H7 (cell line): ENCODE results near the gene SYMPK. TPM values are rescaled to one million over a fixed set of nuclear protein-coding genes. Genes with fewer than 3 reads are reported as not detected.

ENCODE experiments used
- DNase-seq: peaks from one replicate; pipeline ENCODE4 v3.0.0; 2012
- H3K27me3 ChIP-seq: 2 replicates; pipeline ENCODE4 v1.6.0; 2011; ENCODE audit warnings: mild to moderate bottlenecking, low read length; ENCODE audit not compliant: control insufficient read depth, insufficient read depth
- H3K36me3 ChIP-seq: replicated peaks from 2 replicates; pipeline ENCODE4 v1.5.1; 2011; ENCODE audit warnings: low read length; ENCODE audit not compliant: control insufficient read depth, insufficient read depth
- H3K4me3 ChIP-seq: 2 replicates; pipeline ENCODE4 v1.5.1; 2011; ENCODE audit warnings: low read depth, mild to moderate bottlenecking, control low read depth, low read length, moderate library complexity; ENCODE audit not compliant: insufficient read depth
- total RNA-seq: library from RNA; depleted of rRNA; stranded (reverse); fragments of >200 nt; shearing (Covaris generic); gene quantifications from 2 replicates; pipeline ENCODE4 v1.2.3, GENCODE V29; 2014

The SYMPK gene
- total RNA-seq, 1 experiment from 2014 or later: 70.3 TPM

DNA sequence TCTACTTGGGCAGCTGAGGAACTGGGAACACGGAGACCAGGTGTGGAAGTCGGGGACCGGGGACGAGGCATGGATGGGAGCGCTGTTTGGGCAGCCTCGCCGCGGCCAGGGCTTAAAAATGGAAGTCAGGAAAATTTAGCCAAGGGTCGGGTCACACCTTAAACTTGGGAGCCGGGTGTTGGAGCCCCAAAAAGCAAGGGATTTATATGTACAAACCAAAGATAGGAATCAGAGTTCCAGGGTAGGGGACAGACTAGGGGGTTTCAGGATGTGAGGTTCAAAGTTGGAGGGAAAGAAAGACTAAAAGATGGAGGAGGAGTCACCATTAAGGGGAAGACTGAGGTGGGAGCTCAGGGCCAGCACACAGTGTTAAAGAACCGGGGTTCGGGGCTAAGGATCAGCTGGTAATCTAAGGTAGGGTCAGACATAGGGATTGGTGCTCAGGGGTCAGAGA is 1.7 kb upstream of the SYMPK start:
- no peaks in the 10 kb centered on the region; the same call in 1 of the 2 replicates for H3K36me3 ChIP-seq
- peak overlapping the region; percentile 78 for H3K4me3 ChIP-seq
- no peak for DNase-seq
- no peaks in the 10 kb centered on the region; the same call in 1 of the 2 replicates for H3K27me3 ChIP-seq

DNA sequence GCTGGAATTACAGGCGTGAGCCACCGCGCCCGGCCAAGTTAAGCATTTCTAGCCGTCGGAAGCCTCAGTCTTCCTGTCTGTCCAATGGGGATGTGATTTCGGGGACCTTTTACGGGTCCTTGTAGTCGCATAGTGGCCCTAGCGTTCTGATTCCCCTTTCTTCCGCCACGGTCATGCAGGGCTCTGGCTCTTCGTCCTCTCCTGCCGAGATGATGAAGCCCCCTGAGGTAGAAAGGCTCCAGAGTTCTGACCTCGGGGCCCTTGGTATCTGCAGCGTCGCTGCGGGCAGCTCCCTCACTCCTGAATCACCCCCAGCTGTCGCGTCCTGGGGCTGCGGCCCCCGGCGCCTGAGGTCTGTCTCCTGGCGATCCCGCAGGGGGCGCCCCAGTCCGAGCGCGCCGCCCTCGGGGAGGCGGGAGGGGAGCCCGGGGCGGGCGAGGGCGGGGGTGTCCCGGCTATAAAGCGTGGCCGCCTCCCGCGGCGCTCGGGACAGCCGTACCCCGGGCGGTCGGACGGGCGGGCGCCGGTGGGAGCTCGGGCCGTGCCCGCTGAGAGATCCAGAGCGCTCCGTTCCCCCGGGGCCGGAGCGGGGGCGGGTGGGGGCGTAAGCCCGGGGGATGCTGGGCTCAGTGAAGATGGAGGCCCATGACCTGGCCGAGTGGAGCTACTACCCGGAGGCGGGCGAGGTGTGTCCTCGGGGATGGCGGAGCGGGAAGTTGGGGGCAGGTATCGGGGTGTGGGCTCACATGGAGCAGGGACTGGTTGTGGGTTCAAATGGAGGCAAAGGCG is 1.1 kb upstream of the SYMPK start, which contains the start of gene FOXA3:
Gene FOXA3 (plus strand): TSS at position 487 of the 789 bp plus-strand sequence. CDS start 131 bp downstream, at position 618.
- Histone ChIP-seq H3K36me3 (no peaks in the 10 kb centered on the region; the same call in 1 of the 2 replicates), H3K27me3 (no peaks in the 10 kb centered on the region; the same call in 1 of the 2 replicates), H3K4me3 (peak within 1 kb of the TSS; percentile 78)
- DNase-seq: peak; percentile 98

DNA sequence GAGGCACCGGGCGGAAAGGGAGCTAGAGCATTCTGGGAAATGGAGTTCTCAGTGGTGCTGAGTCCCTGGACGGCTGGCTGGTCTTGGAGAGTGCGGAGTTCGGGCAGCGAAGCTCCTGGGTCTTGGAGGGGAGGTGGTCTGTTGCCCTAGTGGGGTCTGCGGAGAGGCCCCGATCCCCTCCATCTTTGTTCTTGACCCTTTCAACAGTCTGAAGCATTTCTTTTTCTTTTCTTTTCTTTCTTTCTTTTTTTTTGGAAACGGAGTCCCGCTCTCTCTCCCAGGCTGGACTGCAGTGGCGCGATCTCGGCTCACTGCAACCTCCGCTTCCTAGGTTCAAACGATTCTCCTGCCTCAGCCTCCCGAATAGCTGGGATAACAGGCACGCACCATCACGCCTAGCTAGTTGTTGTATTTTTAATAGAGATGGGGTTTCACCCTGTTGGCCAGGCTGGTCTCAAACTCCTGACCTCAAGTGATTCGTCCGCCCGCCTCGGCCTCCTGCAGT is 440 bp upstream of the SYMPK start:
- Histone ChIP-seq H3K27me3 (no peaks in the 10 kb centered on the region; the same call in 1 of the 2 replicates), H3K4me3 (peak overlapping the region; percentile 78), H3K36me3 (peaks cover 1% of the 10 kb centered on the region)
- no peak for DNase-seq

DNA sequence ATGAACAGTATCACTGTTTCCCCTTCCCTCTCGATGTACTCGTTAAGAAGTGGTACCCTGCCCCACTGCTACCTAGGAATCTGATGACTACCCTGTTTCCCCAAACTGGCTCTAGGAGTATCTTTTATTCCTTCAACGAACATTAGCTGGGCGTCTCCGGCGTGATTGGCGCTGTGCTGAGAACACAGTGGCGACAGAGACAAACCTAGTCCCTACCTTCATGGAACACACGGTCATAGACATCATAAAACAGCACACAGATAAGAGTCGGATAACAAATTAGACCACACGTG is 730 bp downstream of the SYMPK start:
- no peak for DNase-seq
- no peaks in the 10 kb centered on the region; the same call in 1 of the 2 replicates for H3K27me3 ChIP-seq
- peaks cover 1% of the 10 kb centered on the region for H3K36me3 ChIP-seq
- peak overlapping the region; percentile 99 for H3K4me3 ChIP-seq

DNA sequence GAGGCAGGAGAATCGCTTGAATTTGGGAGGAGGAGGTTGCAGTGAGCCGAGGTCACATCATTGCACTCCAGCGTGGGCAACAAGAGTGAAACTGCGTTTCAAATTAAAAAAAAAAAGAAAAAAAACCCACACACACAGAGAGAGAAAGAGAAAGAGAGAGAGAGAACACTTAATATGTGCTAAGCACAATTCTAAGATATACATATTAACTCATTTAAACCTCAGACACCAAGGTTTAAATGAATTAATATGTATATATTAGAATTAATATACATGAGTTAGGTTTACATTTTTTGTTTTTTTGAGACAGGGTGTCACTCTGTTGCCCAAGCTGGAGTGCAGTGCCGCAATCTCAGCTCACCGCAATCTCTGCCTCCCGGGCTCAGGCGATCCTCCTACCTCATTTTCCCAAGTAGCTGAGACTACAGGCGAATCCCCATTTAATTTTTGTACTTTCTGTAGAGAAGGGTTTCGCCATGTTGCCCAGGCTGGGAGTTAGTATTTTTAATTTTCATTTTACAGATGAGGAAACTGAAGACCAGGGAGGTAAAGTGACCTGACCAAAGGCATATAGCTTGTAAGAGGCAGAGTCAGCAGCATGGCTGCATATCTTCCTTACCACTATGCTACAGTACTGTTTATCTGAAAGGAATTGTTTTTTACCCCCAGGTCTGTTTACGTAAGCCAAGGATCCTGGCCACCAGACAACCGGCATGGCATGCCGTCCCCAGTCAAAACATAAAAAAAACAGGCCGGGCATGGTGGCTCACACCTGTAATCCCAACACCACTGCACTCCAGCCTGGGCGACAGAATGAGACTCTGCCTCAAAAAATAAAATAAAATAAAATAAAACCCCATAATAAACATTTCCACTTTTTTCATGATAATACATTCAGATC is 2.3 kb downstream of the SYMPK start:
- DNase-seq: no peak
- Histone ChIP-seq H3K4me3 (no peak overlapping the region), H3K27me3 (no peaks in the 10 kb centered on the region; the same call in 1 of the 2 replicates), H3K36me3 (peaks cover 1% of the 10 kb centered on the region)

DNA sequence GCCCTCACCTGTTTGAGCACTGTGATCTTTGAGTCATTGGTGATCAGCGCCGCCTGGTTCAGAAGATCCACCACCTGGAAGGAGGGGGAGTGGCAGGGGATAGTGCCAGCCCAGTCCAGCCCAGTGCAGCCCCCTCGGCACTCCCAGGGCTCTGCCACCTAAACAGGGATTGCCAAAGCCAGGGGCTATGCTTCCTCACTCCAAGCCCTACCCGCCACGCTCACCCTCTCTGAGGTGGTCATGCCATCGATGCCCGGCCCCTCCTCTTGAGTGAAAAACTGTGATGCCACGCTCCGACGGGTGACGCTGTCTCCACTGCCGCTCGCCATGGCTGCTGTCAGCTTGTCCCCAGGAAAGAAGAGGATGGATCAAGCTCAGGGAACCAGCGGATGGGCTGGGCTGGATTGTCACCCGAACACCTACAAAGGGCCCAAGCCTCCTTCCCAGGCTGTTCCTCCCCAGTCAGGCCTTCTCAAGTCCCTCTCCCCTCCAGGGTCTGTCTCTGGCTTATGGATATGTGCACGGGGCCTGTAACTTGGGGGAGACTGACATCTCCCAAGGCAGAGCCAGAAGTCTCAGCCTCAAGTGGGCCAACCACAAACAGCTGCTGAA is 8.7 kb downstream of the SYMPK start:
- Histone ChIP-seq H3K4me3 (no peak overlapping the region), H3K27me3 (no peaks in the 10 kb centered on the region), H3K36me3 (peaks cover 35% of the 10 kb centered on the region)
- DNase-seq: peak; percentile 22

DNA sequence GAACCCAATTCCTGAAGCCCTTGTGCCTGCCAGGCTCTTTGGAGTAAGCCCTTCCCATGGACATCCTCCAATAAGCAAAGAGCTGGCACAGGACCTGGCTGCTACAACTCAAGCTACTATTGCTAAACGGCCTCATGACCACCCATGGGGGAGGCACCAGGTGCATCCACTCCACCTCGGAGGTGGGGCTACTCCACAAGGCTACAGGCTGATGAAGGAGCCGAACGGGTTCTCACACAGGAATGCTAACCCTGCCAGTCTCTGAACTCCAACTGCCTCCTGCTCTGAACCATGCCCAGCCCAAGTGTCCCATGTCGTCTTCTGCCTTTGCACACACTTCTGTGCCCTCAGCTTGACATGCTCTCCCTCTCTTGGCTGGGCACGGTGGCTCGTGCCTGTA is 10.0 kb downstream of the SYMPK start:
- Histone ChIP-seq H3K36me3 (peaks cover 43% of the 10 kb centered on the region), H3K27me3 (no peaks in the 10 kb centered on the region), H3K4me3 (no peak overlapping the region)
- DNase-seq: peak; percentile 22

DNA sequence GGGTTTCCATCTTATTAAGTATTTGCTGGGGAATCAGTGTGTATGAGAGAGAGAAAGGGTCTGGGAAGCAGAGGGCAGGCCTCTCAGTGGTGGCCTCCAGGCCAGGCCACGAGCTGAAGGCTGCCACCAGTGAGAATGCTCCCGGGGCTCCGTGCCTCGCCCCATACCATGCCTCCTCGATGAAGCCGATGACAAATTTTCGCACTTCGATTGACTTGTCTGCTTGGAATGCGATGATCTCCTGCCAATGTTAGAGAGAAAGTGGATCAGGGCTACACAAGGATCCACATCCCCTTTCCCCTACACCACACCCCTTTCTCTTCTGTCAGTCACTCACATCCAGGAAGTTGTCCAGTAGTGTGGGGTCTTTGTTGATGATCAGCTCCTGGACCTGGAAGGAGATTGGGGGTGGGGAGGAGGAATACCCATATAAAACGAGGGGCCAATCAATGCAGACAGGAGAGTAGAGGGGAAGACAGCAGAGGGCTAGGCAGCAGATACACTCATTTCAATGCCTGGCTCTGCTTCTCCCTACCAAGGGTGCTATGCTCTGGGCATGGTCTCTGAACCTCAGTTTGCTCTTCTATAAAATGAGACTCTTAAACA is 10.7 kb downstream of the SYMPK start:
- DNase-seq: peak; percentile 19
- peaks cover 50% of the 10 kb centered on the region for H3K36me3 ChIP-seq
- H3K27me3 ChIP-seq: no peaks in the 10 kb centered on the region
- H3K4me3 ChIP-seq: no peak overlapping the region

DNA sequence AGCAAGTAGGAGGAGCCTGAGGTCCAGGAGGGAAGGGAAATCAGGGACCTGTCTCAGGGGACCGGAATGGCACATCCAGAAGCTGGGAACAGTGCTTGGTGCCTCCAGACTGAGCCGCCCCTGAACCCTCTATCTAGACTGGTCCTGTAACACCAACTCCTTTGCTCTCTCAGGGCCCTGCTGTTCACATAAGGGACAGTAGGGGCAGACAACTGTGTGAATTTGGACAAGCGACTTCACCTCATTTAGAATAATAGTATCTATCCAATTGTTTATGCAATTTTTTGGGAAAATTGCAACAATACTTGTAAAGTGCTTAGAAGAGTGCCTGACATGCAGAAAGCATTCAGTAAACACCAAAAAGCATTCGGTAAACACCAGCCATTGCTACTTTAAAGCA is 14.0 kb downstream of the SYMPK start:
- H3K36me3 ChIP-seq: peaks cover 56% of the 10 kb centered on the region
- no peak overlapping the region for H3K4me3 ChIP-seq
- peak; percentile 65 for DNase-seq
- H3K27me3 ChIP-seq: no peaks in the 10 kb centered on the region

DNA sequence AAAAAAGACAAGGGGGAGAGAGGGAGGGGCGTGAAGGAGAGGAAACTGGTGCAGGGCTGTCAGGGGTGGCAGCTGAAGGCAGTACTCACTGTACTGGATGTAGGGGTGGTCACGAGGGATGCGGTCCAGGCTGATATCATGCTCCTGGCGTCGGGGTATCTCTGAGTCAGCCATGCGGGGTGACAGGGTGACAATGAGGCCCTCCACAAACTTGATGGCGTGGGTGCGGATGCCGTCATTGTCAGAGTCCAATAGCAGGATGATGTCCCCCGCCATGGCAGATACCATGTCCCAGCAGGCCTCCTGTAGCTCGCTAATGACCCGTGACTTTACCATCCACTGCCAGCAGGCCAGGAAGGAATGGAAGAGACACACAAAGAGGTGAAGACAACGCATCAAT is 15.3 kb downstream of the SYMPK start:
- peaks cover 58% of the 10 kb centered on the region for H3K36me3 ChIP-seq
- no peaks in the 10 kb centered on the region for H3K27me3 ChIP-seq
- H3K4me3 ChIP-seq: no peak overlapping the region
- DNase-seq: peak; percentile 9

DNA sequence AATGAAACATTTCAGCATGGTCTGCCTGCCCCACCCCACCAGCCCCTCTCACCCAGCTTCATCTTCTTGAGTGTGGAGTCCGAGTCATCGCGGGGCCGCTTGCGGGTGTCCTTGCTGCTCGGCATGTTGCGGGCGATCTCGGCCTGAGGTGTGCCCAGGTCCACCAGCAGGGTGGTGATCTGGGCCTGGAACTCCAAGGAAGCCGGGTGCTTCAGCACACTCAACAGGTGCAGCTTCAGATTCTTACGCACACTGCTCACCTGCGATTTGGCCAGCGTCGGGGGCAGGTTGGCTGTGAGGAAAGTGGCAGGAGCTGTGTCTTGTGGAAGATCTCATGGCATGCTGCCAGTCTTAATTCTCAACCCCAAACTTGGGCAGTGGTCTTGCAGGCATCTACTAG is 20.7 kb downstream of the SYMPK start:
- no peak for DNase-seq
- Histone ChIP-seq H3K4me3 (no peak overlapping the region), H3K27me3 (no peaks in the 10 kb centered on the region), H3K36me3 (peaks cover 41% of the 10 kb centered on the region)

DNA sequence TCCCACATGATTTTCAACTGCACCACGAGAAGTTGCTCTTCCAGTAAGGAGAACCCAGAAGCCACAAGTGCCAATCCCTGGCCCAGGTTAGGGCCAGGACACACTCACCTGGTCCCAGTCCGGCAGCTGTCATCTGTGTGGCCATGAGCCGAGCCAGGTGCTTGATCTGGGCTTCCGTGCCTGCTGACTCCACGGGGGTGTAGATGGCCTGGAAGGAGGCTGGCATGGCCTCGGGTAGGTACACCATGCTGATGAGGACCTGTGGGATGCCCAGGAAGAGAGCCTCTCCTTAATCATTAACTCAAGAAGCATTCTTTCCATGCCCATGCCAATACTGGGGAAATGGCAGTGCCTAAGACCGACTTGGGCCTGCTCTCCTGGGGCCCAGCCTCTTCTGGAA is 28.0 kb downstream of the SYMPK start:
- Histone ChIP-seq H3K27me3 (no peaks in the 10 kb centered on the region), H3K36me3 (peaks cover 42% of the 10 kb centered on the region), H3K4me3 (no peak overlapping the region)
- DNase-seq: no peak

DNA sequence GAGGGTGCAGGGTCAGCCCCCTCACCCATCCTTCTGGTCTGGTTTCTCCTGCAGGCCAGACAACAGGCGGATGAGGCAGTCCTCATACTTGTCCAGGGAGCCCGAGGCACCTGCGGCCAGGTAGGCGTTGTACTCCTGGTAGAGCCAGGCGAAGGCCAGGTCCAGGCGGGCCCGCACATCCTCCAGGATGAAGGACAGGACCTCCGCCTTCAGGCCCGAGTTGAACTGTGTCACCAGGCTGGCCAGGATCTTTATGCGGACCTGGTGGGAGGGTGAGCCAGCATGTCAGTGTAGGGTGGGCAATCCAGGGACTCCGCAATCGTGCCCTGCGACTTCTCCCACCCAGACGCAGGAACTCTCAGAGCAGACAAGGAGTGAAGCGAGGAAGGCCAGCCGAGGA is 34.0 kb downstream of the SYMPK start:
- no peaks in the 10 kb centered on the region for H3K27me3 ChIP-seq
- peaks cover 58% of the 10 kb centered on the region for H3K36me3 ChIP-seq
- H3K4me3 ChIP-seq: no peak overlapping the region
- no peak for DNase-seq

DNA sequence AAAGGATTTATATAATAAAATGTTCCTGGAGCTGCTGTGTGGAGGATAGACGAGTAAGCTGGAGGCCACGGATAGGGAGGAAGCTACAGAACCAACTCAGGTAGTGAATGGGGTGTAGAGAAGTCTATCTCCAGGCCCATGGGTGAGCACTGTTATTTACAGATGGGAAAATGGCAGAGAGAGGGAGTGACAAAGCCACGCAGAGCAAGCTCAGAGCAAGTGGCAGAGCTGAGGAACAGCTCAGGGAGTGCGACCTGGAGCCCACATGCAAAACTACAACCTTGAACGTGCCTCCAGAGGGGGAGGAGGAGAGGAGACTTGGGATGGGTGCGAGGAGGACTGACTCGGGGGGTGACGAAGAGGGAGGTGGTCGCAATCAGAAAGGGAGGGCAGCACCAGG is 34.4 kb downstream of the SYMPK start:
- Histone ChIP-seq H3K27me3 (no peaks in the 10 kb centered on the region), H3K36me3 (peaks cover 57% of the 10 kb centered on the region), H3K4me3 (no peak overlapping the region)
- no peak for DNase-seq
